Measurements from ENCODE around the gene IRF2BP1.

DNA sequence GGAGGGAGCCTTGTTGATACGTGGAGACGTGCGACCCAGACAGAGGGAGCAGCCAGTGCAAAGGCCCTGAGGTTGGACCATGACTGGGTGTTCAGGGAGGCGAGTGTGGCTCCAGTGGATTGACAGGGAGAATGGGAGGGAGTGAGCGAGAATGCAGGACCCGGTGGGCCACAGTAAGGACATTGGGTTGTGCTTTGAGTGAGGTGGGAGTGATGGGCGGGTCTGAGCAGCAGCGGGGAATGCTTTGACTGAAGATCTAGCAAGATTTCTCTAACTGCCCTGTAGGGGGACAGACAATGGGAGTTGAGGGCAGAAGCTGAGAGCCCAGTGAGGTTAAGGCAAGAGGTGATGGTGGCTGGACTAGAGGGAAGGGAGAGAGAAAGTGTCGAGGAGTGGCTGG is 36.3 kb upstream of the IRF2BP1 start:
- TF ChIP-seq, protein P1, sequence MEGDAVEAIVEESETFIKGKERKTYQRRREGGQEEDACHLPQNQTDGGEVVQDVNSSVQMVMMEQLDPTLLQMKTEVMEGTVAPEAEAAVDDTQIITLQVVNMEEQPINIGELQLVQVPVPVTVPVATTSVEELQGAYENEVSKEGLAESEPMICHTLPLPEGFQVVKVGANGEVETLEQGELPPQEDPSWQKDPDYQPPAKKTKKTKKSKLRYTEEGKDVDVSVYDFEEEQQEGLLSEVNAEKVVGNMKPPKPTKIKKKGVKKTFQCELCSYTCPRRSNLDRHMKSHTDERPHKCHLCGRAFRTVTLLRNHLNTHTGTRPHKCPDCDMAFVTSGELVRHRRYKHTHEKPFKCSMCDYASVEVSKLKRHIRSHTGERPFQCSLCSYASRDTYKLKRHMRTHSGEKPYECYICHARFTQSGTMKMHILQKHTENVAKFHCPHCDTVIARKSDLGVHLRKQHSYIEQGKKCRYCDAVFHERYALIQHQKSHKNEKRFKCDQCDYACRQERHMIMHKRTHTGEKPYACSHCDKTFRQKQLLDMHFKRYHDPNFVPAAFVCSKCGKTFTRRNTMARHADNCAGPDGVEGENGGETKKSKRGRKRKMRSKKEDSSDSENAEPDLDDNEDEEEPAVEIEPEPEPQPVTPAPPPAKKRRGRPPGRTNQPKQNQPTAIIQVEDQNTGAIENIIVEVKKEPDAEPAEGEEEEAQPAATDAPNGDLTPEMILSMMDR (IDR thresholded peaks at IDR 0.05), result no peak
- TF ChIP-seq POLR2A (IDR thresholded peaks at IDR 0.05), result no peak

All from adrenal gland (tissue), 5 donors.